ENCODE data around the gene CCL17.
"Not testable (repeated sequence)": the region's sequence is repeated elsewhere in the genome, so short reads cannot be mapped to it uniquely, and the experiment has no call there.

Gene CCL17

DNA sequence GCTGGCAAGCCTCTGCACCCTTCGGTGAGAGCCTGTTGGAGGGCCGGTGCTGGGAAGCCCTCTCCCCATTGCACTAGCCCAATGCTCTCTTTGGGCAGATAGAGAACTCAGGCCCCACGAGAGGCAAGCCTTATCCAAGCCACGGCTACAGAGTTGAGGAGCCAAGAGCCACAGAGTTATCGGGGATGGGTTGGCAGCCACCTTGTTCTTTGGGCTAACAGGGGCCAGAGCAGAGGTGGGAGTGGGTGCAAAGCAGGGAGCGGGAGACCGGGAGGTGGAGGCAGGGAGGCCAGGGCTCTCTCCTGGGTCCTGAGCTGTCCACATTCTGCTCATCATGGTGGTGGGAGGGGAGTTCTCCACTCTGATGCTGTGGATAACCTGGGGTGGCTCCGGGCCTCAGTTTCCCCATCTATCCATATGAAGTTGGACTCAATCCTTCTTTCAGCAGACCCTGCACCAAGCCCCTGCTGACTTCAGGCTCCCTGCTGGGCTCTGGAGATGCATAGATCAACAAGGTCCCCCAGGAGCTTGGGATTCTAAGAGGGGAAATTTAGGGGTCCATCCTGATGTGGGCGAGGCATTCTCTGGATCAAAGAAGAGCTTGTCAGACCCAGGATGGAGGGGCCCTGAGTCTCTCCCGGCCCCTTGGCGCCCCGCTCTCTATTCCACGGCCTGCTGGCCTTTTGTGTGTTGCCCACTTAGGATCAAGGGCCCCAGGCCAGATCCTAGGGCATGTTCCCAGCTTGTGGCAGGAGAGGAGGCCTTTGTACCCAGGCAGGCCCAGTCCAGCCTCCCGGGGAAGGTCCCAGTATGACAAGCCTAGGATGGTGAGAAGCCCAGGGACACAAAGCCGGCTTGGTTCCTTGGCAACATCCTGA lies 32.8 kb upstream of the CCL17 start:
- Histone ChIP-seq H3K4me1 (ENCODE audit: control insufficient read depth, insufficient read depth, low read length) (peaks cover 14% of the 10 kb centered on the region), H3K36me3 (ENCODE audit: control insufficient read depth, insufficient read depth, low read length) (no peaks in the 10 kb centered on the region), H3K9me3 (ENCODE audit: control insufficient read depth, low read length) (no peaks in the 10 kb centered on the region), H3K27me3 (ENCODE audit: control insufficient read depth, insufficient read depth, low read length) (no peaks in the 10 kb centered on the region), H3K4me3 (ENCODE audit: low read length) (no peak overlapping the region), H3K9ac (ENCODE audit: low read length) (peak overlapping the region; percentile 74)

DNA sequence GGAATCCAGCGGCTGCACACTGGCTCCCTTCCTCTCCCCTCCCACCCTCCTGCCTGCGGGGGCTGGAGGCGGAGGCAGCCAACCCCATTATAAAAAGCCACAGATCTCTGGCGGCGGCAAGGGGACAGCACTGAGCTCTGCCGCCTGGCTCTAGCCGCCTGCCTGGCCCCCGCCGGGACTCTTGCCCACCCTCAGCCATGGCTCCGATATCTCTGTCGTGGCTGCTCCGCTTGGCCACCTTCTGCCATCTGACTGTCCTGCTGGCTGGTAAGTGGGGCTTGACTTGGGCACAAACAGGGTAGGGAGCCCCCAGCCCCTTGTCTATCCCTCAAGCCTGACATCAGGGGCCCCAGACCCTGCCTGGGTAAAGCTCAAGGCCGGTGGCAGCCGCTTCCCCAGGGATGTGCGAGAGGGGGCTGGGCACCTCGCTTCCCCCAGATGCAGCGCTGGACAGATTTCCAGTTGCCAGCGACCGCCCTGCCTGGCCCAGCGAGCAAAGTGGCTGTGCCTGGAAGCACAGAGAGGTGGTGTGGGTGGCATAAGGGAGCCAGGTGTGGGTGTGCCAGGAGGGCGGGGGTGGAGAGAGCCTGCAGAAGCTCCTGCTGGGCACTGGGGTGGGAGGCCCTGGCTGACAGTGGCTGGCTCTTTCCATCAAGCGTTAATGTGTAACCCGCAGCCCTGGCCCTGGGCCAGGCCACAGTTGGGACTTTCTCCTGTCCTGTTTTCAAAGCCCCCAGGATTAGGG lies 32.0 kb upstream of the CCL17 start, which contains the start of gene CX3CL1:
Gene CX3CL1, plus strand, starts transcription at position 119 of the 745 bp plus-strand sequence. Its CDS starts 79 bp downstream, at position 198.
- H3K4me3 ChIP-seq (ENCODE audit: low read length): no peak within 1 kb of the TSS
- H3K4me1 ChIP-seq (ENCODE audit: control insufficient read depth, insufficient read depth, low read length): peaks cover 18% of the 10 kb centered on the region
- H3K36me3 ChIP-seq (ENCODE audit: control insufficient read depth, insufficient read depth, low read length): no peaks in the 10 kb centered on the region
- no peaks in the 10 kb centered on the region for H3K27me3 ChIP-seq (ENCODE audit: control insufficient read depth, insufficient read depth, low read length)
- H3K9ac ChIP-seq (ENCODE audit: low read length): peak within 1 kb of the TSS; percentile 74
- H3K9me3 ChIP-seq (ENCODE audit: control insufficient read depth, low read length): no peaks in the 10 kb centered on the region

DNA sequence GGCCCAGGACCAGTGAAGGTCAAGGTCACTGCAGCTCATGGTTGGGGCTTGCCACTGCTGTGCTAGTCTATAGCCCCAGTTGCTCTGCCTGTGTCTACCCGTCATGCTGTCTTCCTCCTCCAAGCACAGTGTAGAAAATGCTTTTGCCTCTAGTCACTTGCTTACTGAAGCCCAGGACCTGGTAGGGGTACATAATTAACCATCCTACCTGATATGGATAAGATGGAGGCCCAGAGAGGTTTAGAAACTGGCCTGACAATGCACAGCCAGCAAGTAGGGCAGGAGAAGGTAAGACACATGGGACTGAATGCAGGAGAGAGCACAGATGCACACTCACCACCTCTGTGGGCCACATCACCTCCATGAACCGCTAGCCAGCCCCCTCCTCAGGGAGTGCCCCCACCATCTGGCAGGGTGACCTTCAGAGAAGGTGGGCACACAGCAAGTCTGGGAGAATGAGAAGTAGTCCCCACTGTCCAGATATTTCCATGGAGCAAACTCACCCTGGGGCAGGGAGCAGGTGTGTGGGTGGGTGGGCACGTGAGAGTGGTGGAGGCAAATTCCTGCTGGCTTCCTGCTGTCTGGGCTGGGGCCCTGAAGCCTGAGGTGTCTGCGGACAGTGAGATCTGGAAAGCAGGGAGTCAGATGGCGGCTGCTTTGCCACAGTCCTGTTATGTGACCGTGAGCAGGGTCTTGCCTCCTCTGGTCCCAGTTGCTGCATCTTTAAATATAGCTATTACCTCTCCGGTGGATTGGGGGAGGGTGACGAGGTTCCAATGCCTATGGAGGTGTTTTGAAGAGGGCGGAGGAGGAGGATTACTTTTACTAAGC lies 31.2 kb upstream of the CCL17 start:
- peaks cover 23% of the 10 kb centered on the region for H3K4me1 ChIP-seq (ENCODE audit: control insufficient read depth, insufficient read depth, low read length)
- H3K9ac ChIP-seq (ENCODE audit: low read length): peak overlapping the region; percentile 74
- H3K36me3 ChIP-seq (ENCODE audit: control insufficient read depth, insufficient read depth, low read length): no peaks in the 10 kb centered on the region
- H3K4me3 ChIP-seq (ENCODE audit: low read length): no peak overlapping the region
- H3K27me3 ChIP-seq (ENCODE audit: control insufficient read depth, insufficient read depth, low read length): no peaks in the 10 kb centered on the region
- no peaks in the 10 kb centered on the region for H3K9me3 ChIP-seq (ENCODE audit: control insufficient read depth, low read length)

DNA sequence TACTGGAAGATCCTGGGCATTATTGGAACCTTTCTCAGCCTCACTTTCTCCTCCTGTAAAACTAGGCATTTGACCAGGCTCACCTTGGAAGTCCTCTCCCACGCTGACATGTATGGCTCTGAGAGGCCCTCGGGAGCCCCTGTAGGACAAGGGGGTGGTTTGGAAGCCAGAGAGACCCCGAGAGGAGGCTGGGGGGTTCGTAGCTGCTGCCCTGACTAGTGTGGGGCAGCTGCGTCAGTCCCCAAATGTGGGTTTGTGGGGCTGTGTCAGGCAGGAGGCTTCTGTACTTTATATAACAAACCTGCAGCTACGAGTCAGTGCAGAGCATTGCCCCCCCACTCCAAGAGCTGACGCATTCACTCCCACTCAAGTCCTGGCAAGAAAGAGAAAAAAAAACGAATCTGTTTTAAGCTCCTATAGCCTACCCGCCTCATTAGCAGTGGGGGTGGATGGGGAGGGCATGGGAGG lies 30.5 kb upstream of the CCL17 start:
- H3K4me1 ChIP-seq (ENCODE audit: control insufficient read depth, insufficient read depth, low read length): peaks cover 23% of the 10 kb centered on the region
- H3K4me3 ChIP-seq (ENCODE audit: low read length): no peak overlapping the region

DNA sequence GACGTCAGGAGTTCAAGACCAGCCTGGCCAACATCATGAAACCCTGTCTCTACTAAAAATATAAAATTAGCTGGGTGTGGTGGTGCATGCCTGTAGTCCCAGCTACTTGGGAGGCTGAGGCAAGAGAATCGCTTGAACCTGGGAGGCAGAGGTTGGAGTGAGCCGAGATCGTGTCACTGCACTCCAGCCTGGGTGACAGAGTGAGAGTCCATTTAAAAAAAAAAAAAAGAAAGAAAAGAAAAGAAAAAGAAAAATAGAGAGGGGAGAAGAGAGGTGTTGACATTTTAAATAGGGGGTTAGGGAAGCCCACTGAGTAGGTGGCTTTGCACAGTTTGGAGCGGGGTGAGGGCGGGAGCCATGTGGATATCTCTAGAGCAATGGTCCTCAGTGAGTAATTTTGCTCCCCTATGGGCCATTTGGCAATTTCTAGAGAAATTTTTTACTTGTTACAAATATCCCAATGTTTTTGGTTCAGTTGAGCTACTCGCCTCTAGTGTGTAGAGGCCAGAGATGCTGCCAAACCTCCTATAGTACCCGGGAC lies 29.6 kb upstream of the CCL17 start:
- not testable (repeated sequence) for H3K9me3 ChIP-seq (ENCODE audit: control insufficient read depth, low read length); H3K36me3 ChIP-seq (ENCODE audit: control insufficient read depth, insufficient read depth, low read length); H3K4me3 ChIP-seq (ENCODE audit: low read length); H3K27me3 ChIP-seq (ENCODE audit: control insufficient read depth, insufficient read depth, low read length); H3K9ac ChIP-seq (ENCODE audit: low read length)
- peaks cover 23% of the 10 kb centered on the region for H3K4me1 ChIP-seq (ENCODE audit: control insufficient read depth, insufficient read depth, low read length)

More for the DNA sequence above, 30.5 kb upstream of the CCL17 start:
- Histone ChIP-seq H3K9me3 (ENCODE audit: control insufficient read depth, low read length) (no peaks in the 10 kb centered on the region), H3K27me3 (ENCODE audit: control insufficient read depth, insufficient read depth, low read length) (no peaks in the 10 kb centered on the region), H3K36me3 (ENCODE audit: control insufficient read depth, insufficient read depth, low read length) (no peaks in the 10 kb centered on the region), H3K9ac (ENCODE audit: low read length) (peak overlapping the region; percentile 45)

DNA sequence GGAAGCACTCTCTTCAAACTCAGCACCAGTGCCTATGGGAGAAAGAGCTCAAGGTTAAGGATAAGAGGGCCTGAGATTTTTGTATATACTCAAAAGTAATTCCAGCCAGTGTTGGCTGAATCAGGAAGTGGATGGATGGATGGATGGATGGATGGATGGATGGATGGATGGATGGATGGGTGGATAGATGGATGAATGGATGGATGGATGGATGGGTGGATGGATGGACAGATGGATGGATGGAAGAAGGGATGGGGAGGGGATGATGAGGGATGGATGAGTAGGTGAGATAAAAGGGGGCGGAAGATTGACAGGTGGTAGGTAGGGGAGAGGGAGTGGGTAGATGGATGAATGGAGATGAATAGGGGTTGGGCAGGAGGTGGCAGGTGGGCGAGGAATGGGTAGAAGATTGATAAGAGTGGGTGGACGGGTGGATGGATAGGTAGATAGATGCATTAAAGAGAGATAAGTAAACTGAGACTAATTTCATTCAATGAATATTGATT lies 28.2 kb upstream of the CCL17 start:
- no peaks in the 10 kb centered on the region for H3K36me3 ChIP-seq (ENCODE audit: control insufficient read depth, insufficient read depth, low read length)
- H3K9ac ChIP-seq (ENCODE audit: low read length): no peak overlapping the region
- no peaks in the 10 kb centered on the region for H3K27me3 ChIP-seq (ENCODE audit: control insufficient read depth, insufficient read depth, low read length)
- H3K9me3 ChIP-seq (ENCODE audit: control insufficient read depth, low read length): no peaks in the 10 kb centered on the region
- peaks cover 27% of the 10 kb centered on the region for H3K4me1 ChIP-seq (ENCODE audit: control insufficient read depth, insufficient read depth, low read length)
- no peak overlapping the region for H3K4me3 ChIP-seq (ENCODE audit: low read length)

DNA sequence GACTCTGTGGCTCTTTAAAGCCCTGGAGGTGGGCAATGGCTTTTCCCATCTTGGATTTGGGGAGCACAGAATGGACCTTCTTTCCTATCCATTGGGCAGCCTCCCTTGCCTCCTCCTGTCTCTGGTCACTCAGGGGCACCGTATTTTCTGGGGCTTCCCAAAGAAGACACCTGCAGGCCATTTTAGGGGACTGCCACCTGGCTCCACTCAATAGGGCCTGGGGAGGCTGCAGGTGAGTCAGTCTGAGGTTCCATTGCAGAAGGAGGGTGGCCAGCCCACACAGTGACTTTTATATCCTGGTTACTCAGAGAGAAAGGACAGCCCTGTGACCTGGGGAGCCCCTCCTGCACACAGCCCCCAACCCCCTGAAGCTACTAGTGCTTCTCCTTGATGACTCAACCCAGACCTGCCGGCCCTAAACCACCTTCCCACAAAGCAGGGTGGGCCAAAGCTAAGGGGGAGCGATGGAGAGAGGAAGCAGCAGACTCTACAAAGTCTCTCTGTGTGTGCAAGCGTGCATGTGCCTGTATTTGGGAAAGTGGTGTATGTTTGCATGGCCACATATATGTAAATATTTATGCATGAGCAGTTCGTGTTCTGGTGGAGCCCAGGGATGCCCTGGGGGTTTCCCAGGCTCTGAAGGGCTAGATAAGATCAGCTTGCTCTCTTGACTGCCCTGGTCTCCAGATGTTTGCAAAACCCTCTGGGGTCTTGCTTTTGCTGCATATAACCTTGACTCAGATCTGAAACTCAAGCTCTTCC lies 27.3 kb upstream of the CCL17 start:
- H3K27me3 ChIP-seq (ENCODE audit: control insufficient read depth, insufficient read depth, low read length): no peaks in the 10 kb centered on the region
- no peaks in the 10 kb centered on the region for H3K36me3 ChIP-seq (ENCODE audit: control insufficient read depth, insufficient read depth, low read length)
- H3K9me3 ChIP-seq (ENCODE audit: control insufficient read depth, low read length): no peaks in the 10 kb centered on the region
- peaks cover 21% of the 10 kb centered on the region for H3K4me1 ChIP-seq (ENCODE audit: control insufficient read depth, insufficient read depth, low read length)
- no peak overlapping the region for H3K9ac ChIP-seq (ENCODE audit: low read length)
- no peak overlapping the region for H3K4me3 ChIP-seq (ENCODE audit: low read length)

DNA sequence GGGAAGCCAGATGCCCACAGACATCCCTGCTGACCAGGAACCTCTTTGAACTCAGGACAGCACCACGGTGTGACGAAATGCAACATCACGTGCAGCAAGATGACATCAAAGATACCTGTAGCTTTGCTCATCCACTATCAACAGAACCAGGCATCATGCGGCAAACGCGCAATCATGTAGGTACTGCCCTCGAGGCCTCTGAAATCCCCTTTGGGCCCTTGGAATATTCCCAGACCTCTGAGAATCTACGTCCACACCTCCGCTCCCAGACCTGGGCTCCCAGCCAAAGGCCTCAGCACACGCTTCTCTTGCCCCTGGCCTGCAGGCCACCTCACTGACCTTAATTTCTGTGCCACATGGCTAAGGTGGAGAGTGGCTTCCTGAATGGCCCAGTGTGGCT lies 25.0 kb upstream of the CCL17 start:
- Histone ChIP-seq H3K36me3 (ENCODE audit: control insufficient read depth, insufficient read depth, low read length) (no peaks in the 10 kb centered on the region), H3K27me3 (ENCODE audit: control insufficient read depth, insufficient read depth, low read length) (no peaks in the 10 kb centered on the region), H3K9me3 (ENCODE audit: control insufficient read depth, low read length) (no peaks in the 10 kb centered on the region), H3K9ac (ENCODE audit: low read length) (no peak overlapping the region), H3K4me1 (ENCODE audit: control insufficient read depth, insufficient read depth, low read length) (peaks cover 26% of the 10 kb centered on the region), H3K4me3 (ENCODE audit: low read length) (no peak overlapping the region)

DNA sequence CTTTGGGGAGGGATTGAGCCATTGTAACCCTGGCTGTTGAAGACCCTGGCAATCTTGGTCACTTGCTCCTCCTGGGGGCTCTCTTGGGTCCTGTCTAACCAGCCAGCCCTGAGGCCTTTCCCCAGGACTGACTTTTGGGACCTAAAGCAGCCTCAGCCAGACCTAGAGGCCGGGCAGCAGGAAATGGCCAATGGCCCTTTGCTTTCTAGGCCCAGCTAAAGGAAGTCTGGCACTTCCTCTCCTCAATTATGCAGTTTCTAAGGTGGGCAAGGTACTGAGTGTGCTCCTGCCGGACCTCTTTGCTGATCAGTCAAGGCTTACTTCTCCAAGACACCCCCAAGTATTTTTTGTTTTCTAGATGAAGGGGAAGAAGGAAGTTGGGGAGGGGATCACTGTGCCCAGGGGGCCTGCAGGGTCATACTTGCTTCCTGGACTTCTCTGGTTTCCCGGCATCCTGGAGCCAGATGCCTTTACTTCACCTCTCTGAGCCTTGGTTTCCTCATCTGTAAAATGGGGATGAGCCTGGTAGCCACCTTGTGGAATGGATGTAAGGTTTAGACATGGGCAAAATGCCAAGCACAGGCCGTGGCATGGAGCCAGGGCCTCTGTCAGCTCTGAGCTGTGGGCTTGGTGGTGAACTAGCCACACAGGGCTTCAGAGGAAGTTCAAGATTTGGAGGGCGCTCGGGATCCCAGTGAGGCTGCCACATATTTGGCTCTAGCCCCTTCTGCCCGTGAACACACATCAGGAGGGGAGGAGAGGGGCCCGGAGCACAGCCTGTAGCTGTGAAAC lies 23.7 kb upstream of the CCL17 start:
- H3K27me3 ChIP-seq (ENCODE audit: control insufficient read depth, insufficient read depth, low read length): no peaks in the 10 kb centered on the region
- H3K4me3 ChIP-seq (ENCODE audit: low read length): no peak overlapping the region
- no peaks in the 10 kb centered on the region for H3K9me3 ChIP-seq (ENCODE audit: control insufficient read depth, low read length)
- no peaks in the 10 kb centered on the region for H3K36me3 ChIP-seq (ENCODE audit: control insufficient read depth, insufficient read depth, low read length)
- H3K4me1 ChIP-seq (ENCODE audit: control insufficient read depth, insufficient read depth, low read length): peaks cover 32% of the 10 kb centered on the region
- no peak overlapping the region for H3K9ac ChIP-seq (ENCODE audit: low read length)

DNA sequence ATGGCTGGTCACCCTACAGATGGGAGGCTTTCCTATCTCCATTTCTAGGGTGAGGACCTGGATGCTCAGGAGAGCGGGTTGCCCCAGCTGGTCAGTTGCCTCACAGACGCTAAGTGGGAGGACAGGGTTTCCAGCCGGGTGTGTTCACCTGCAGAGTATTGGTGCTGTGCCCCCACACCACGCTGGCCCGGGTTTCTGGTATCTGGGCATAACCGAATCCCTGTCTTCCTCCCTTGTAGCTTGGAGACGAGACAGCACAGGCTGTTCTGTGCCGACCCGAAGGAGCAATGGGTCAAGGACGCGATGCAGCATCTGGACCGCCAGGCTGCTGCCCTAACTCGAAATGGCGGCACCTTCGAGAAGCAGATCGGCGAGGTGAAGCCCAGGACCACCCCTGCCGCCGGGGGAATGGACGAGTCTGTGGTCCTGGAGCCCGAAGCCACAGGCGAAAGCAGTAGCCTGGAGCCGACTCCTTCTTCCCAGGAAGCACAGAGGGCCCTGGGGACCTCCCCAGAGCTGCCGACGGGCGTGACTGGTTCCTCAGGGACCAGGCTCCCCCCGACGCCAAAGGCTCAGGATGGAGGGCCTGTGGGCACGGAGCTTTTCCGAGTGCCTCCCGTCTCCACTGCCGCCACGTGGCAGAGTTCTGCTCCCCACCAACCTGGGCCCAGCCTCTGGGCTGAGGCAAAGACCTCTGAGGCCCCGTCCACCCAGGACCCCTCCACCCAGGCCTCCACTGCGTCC lies 22.6 kb upstream of the CCL17 start:
- Histone ChIP-seq H3K4me1 (ENCODE audit: control insufficient read depth, insufficient read depth, low read length) (peaks cover 32% of the 10 kb centered on the region), H3K9me3 (ENCODE audit: control insufficient read depth, low read length) (no peaks in the 10 kb centered on the region), H3K4me3 (ENCODE audit: low read length) (no peak overlapping the region), H3K9ac (ENCODE audit: low read length) (no peak overlapping the region), H3K27me3 (ENCODE audit: control insufficient read depth, insufficient read depth, low read length) (no peaks in the 10 kb centered on the region), H3K36me3 (ENCODE audit: control insufficient read depth, insufficient read depth, low read length) (no peaks in the 10 kb centered on the region)

Measured in mucosa of stomach (tissue), 1 donor.